HG02938 (cell line): ENCODE measurements around the gene CRIP2.

Source experiments
- ATAC-seq: cut with Tn5 transposase; IDR thresholded peaks from one replicate; pipeline ENCODE4 v1.9.1; 2021; ENCODE audit warnings: mild to moderate bottlenecking, moderate library complexity; ENCODE audit not compliant: unreplicated experiment

The CRIP2 gene

GRCh38 chr14:105475269-105476096, 862 bp downstream of the CRIP2 start:
- no peak for ATAC-seq

GRCh38 chr14:105476097-105476830, 1.6 kb downstream of the CRIP2 start:
- no peak for ATAC-seq

GRCh38 chr14:105476831-105477659, 2.4 kb downstream of the CRIP2 start:
- ATAC-seq, result no peak

- no peak for ATAC-seq
Measured at GRCh38 chr14:105477660-105478397, 3.2 kb downstream of the CRIP2 start.

- no peak for ATAC-seq
Measured at GRCh38 chr14:105478398-105479251, 4.0 kb downstream of the CRIP2 start.

- no peak for ATAC-seq
Measured at GRCh38 chr14:105479431-105480158, 5.0 kb downstream of the CRIP2 start.

- no peak for ATAC-seq
Measured at GRCh38 chr14:105480199-105480746, 5.7 kb downstream of the CRIP2 start.

GRCh38 chr14:105480807-105481801, 6.5 kb downstream of the CRIP2 start:
- ATAC-seq, result peak; percentile 40

GRCh38 chr14:105481886-105482457, 7.4 kb downstream of the CRIP2 start:
- ATAC-seq, result peak; percentile 58

GRCh38 chr14:105482486-105483110, 8.0 kb downstream of the CRIP2 start:
- no peak for ATAC-seq

GRCh38 chr14:105483300-105484068, 8.9 kb downstream of the CRIP2 start:
- ATAC-seq, result no peak

GRCh38 chr14:105484069-105484996, 9.7 kb downstream of the CRIP2 start:
- ATAC-seq, result no peak

- no peak for ATAC-seq
Measured at GRCh38 chr14:105484997-105485393, 10.4 kb downstream of the CRIP2 start.

GRCh38 chr14:105485739-105486162, 11.1 kb downstream of the CRIP2 start:
- no peak for ATAC-seq
